IMR-90 (cell line): ENCODE data around the gene GRID1. TPM values are rescaled to one million over a fixed set of nuclear protein-coding genes. Genes with fewer than 3 reads are reported as not detected.

Source experiments
- ATAC-seq: fragments of 200-7000 bp; cut with Tn5 transposase; 2 replicates; pipeline ENCODE4 v1.9.1; 2020; ENCODE audit warnings: low read depth, mild to moderate bottlenecking, moderate library complexity
- BruUV-seq: library from RNA; stranded (reverse); fragments of 400-500 nt; replicated peaks from 2 replicates; lab custom pipeline; 2021; lab: Mats Ljungman, UMichigan
- CTCF ChIA-PET: fragments of 300-600 bp; formaldehyde crosslinking; extraction: SDS; loops from one replicate; lab custom pipeline; 2021; ENCODE audit warnings: antibody characterized with exemption; lab: Yijun Ruan, JAX
- POLR2A ChIA-PET: fragments of 300-600 bp; sonication (Branson Sonifier 250); formaldehyde crosslinking; loops from one replicate; lab custom pipeline; 2022; ENCODE audit warnings: antibody characterized with exemption; ENCODE audit not compliant: unreplicated experiment; lab: Charles Lee
- DNase-seq: peaks from one replicate; pipeline ENCODE4 v3.0.0; 2013
- H2AFZ ChIP-seq: replicated peaks from 2 replicates; pipeline ENCODE3; 2013; ENCODE audit warnings: low read length, mild to moderate bottlenecking; ENCODE audit not compliant: poor library complexity
- H2AK5ac ChIP-seq: 2 replicates; pipeline ENCODE4 v1.6.1; 2013; ENCODE audit warnings: low read depth, low read length, inconsistent platforms
- H2AK9ac ChIP-seq: replicated peaks from 2 replicates; pipeline ENCODE3; 2013; ENCODE audit warnings: mild to moderate bottlenecking, low read depth, low read length, moderate library complexity; ENCODE audit not compliant: poor library complexity
- H2BK120ac ChIP-seq: 2 replicates; pipeline ENCODE4 v1.6.1; 2013; ENCODE audit warnings: low read depth, low read length, inconsistent platforms
- H2BK15ac ChIP-seq: 3 replicates; pipeline ENCODE4 v1.6.1; 2013; ENCODE audit warnings: low read depth, low read length, inconsistent platforms
- H2BK20ac ChIP-seq: 2 replicates; pipeline ENCODE4 v1.6.1; 2013; ENCODE audit warnings: low read depth, mild to moderate bottlenecking, inconsistent platforms, low read length, moderate library complexity
- H2BK5ac ChIP-seq: 2 replicates; pipeline ENCODE4 v1.6.1; 2013; ENCODE audit warnings: mild to moderate bottlenecking, low read depth, low read length, inconsistent platforms; ENCODE audit not compliant: poor library complexity, severe bottlenecking
- H3K14ac ChIP-seq: replicated peaks from 2 replicates; pipeline ENCODE4 v1.6.1; 2013; ENCODE audit warnings: low read depth, low read length, inconsistent platforms
- H3K18ac ChIP-seq: 2 replicates; pipeline ENCODE4 v1.6.1; 2013; ENCODE audit warnings: low read depth, low read length, control low read depth
- H3K23ac ChIP-seq: 2 replicates; pipeline ENCODE4 v1.6.1; 2013; ENCODE audit warnings: low read depth, low read length, inconsistent platforms
- H3K27ac ChIP-seq: 2 replicates; pipeline ENCODE4 v1.5.1; 2013; ENCODE audit warnings: mild to moderate bottlenecking, control low read depth, low read length; ENCODE audit not compliant: insufficient read depth
- H3K27me3 ChIP-seq: 2 replicates; pipeline ENCODE4 v1.6.1; 2013; ENCODE audit warnings: low read length; ENCODE audit not compliant: control insufficient read depth, insufficient read depth
- H3K36me3 ChIP-seq: 2 replicates; pipeline ENCODE4 v1.6.1; 2013; ENCODE audit warnings: low read length, mixed read lengths; ENCODE audit not compliant: control insufficient read depth, insufficient read depth
- H3K4ac ChIP-seq: 2 replicates; pipeline ENCODE4 v1.6.1; 2013; ENCODE audit warnings: low read depth, low read length, inconsistent platforms
- H3K4me1 ChIP-seq: 2 replicates; pipeline ENCODE4 v1.6.1; 2013; ENCODE audit warnings: low read length, mixed read lengths; ENCODE audit not compliant: control insufficient read depth, insufficient read depth
- H3K4me2 ChIP-seq: 2 replicates; pipeline ENCODE4 v1.6.1; 2013; ENCODE audit warnings: low read depth, mild to moderate bottlenecking, control low read depth, low read length, moderate library complexity
- H3K4me3 ChIP-seq: 2 replicates; pipeline ENCODE4 v1.5.1; 2013; ENCODE audit warnings: low read depth, mild to moderate bottlenecking, control low read depth, low read length, moderate library complexity; ENCODE audit not compliant: insufficient read depth
- H3K56ac ChIP-seq: 2 replicates; pipeline ENCODE4 v1.6.1; 2013; ENCODE audit warnings: low read length, inconsistent platforms; ENCODE audit not compliant: insufficient read depth; ENCODE audit errors: extremely low read depth
- H3K79me1 ChIP-seq, 2 experiments: 2 replicates each; pipeline ENCODE4 v1.6.1; 2013; ENCODE audit warnings: low read length in 2 of 2, inconsistent platforms in 1 of 2, low read depth in 1 of 2
- H3K9ac ChIP-seq: 2 replicates; pipeline ENCODE4 v1.6.1; 2013; ENCODE audit warnings: low read depth, low read length, control low read depth
- H3K9me1 ChIP-seq: 2 replicates; pipeline ENCODE4 v1.6.1; 2013; ENCODE audit warnings: low read length, inconsistent platforms; ENCODE audit not compliant: insufficient read depth
- H3K9me3 ChIP-seq: 2 replicates; pipeline ENCODE4 v1.6.1; 2013; ENCODE audit warnings: low read length; ENCODE audit not compliant: control insufficient read depth, insufficient read depth
- H4K20me1 ChIP-seq: 2 replicates; pipeline ENCODE4 v1.6.1; 2013; ENCODE audit warnings: low read length, inconsistent platforms; ENCODE audit not compliant: insufficient read depth
- H4K5ac ChIP-seq: 2 replicates; pipeline ENCODE4 v1.6.1; 2013; ENCODE audit warnings: mild to moderate bottlenecking, low read depth, low read length, control low read depth
- H4K8ac ChIP-seq, 2 experiments: 2 replicates each; pipeline ENCODE4 v1.6.1; 2013; ENCODE audit warnings: low read depth in 2 of 2, low read length in 2 of 2, control low read depth in 1 of 2, inconsistent platforms in 1 of 2
- H4K91ac ChIP-seq: 2 replicates; pipeline ENCODE4 v1.6.1; 2013; ENCODE audit warnings: low read depth, low read length, inconsistent platforms; ENCODE audit not compliant: insufficient read depth
- BHLHE40 ChIP-seq: fragments of 150-350 bp; IDR thresholded peaks from 2 replicates; pipeline ENCODE4 v1.6.1; 2016; ENCODE audit warnings: mild to moderate bottlenecking, low read depth, low read length
- CEBPB ChIP-seq: IDR thresholded peaks from 2 replicates; pipeline ENCODE4 v1.6.1; 2012; ENCODE audit warnings: low read depth, low read length, improper control_type of control experiment
- CHD1 ChIP-seq: IDR thresholded peaks from 2 replicates; pipeline ENCODE4 v1.6.1; 2012; ENCODE audit warnings: low read depth, low read length, improper control_type of control experiment
- FOS ChIP-seq: fragments of 150-350 bp; IDR thresholded peaks from 2 replicates; pipeline ENCODE4 v1.6.1; 2016; ENCODE audit warnings: low read depth, low read length
- MAFK ChIP-seq: IDR thresholded peaks from 2 replicates; pipeline ENCODE4 v1.6.1; 2012; ENCODE audit warnings: low read depth, low read length, improper control_type of control experiment
- MAZ ChIP-seq: IDR thresholded peaks from 2 replicates; pipeline ENCODE4 v1.6.1; 2012; ENCODE audit warnings: low read depth, mild to moderate bottlenecking, low read length, improper control_type of control experiment, moderate library complexity, borderline replicate concordance
- MXI1 ChIP-seq: IDR thresholded peaks from 2 replicates; pipeline ENCODE4 v1.6.1; 2012; ENCODE audit warnings: low read depth, mild to moderate bottlenecking, low read length, moderate library complexity, borderline replicate concordance
- NFE2L2 ChIP-seq: fragments of 150-350 bp; IDR thresholded peaks from 2 replicates; pipeline ENCODE4 v1.6.1; 2016; ENCODE audit warnings: low read depth, mild to moderate bottlenecking, low read length
- POLR2A ChIP-seq: IDR thresholded peaks from 2 replicates; pipeline ENCODE4 v1.6.1; 2012; ENCODE audit warnings: mild to moderate bottlenecking, low read depth, low read length
- RAD21 ChIP-seq: IDR thresholded peaks from 2 replicates; pipeline ENCODE4 v1.6.1; 2012; ENCODE audit warnings: low read length, improper control_type of control experiment
- RCOR1 ChIP-seq: IDR thresholded peaks from 2 replicates; pipeline ENCODE4 v1.6.1; 2012; ENCODE audit warnings: mild to moderate bottlenecking, low read length, improper control_type of control experiment; ENCODE audit not compliant: insufficient replicate concordance
- RFX5 ChIP-seq: IDR thresholded peaks from 2 replicates; pipeline ENCODE4 v1.8.0; 2012; ENCODE audit warnings: low read depth, mild to moderate bottlenecking, low read length, moderate library complexity
- SMC3 ChIP-seq: fragments of 150-350 bp; IDR thresholded peaks from 2 replicates; pipeline ENCODE4 v1.6.1; 2016; ENCODE audit warnings: low read depth, mild to moderate bottlenecking, antibody characterized with exemption, low read length, moderate library complexity
- whole genome bisulfite sequencing, 2 experiments: methylation state at CpG; one replicate each; pipeline versions ENCODE4 v1.1.5 to v1.1.7; 2013; ENCODE audit warnings: missing lambda C conversion rate in 2 of 2; ENCODE audit not compliant: insufficient read length in 1 of 2; ENCODE audit errors: extremely low coverage in 2 of 2; 5-methylcytosine and 5-hydroxymethylcytosine counted together
- dilution Hi-C: fragments of 300-500 bp; cut with HindIII; formaldehyde crosslinking; loops from one replicate; pipeline ENCODE4 v1.14.3; 2018; ENCODE audit warnings: low sequenced_read_pairs; ENCODE audit not compliant: unreplicated experiment
- in situ Hi-C: fragments of 300-500 bp; cut with MboI; formaldehyde crosslinking; loops from 3 replicates; pipeline ENCODE4 v1.14.3; 2019; ENCODE audit warnings: low sequenced_read_pairs, inconsistent platforms, mixed read lengths
- intact Hi-C: fragments of 100-400 bp; cut with micrococcal nuclease; formaldehyde crosslinking; loops from 2 replicates; pipeline ENCODE4 v1.10.0; 2022
- polyA plus RNA-seq, 3 experiments: library from polyadenylated mRNA; depleted of rRNA; stranded (reverse); fragments of >200 nt; gene quantifications; 2 replicates each; pipeline ENCODE4 v1.2.3, GENCODE V29; 2012; ENCODE audit warnings: low replicate concordance in 1 of 3
- total RNA-seq: library from RNA; depleted of rRNA; stranded (reverse); fragments of >200 nt; gene quantifications from 2 replicates; pipeline ENCODE4 v1.2.3, GENCODE V29; 2012
- TF ChIP-seq, protein P1 (sequence below): fragments of 150-350 bp; IDR thresholded peaks from 2 replicates; pipeline ENCODE4 v1.6.1; 2017; ENCODE audit warnings: mild to moderate bottlenecking, antibody characterized with exemption, low read length, low read depth
- TF ChIP-seq, protein P2 (sequence below): conservative IDR thresholded peaks from 2 replicates; pipeline ENCODE4 v1.5.1; 2012; ENCODE audit warnings: mild to moderate bottlenecking, low read depth, low read length, improper control_type of control experiment
- TF ChIP-seq, protein P3 (sequence below): fragments of 150-350 bp; IDR thresholded peaks from 2 replicates; pipeline ENCODE4 v1.6.1; 2016; ENCODE audit warnings: low read depth, mild to moderate bottlenecking, low read length, moderate library complexity, borderline replicate concordance

GRID1 gene
- total and polyA plus RNA-seq, 2 of the 4 experiments (the other 2 are of a cell fraction): not detected

- Histone ChIP-seq H2BK120ac (no peak overlapping the region), H3K14ac (no peak overlapping the region), H2AK9ac (no peak overlapping the region), H3K36me3 (no peaks in the 10 kb centered on the region), H3K18ac (no peak overlapping the region), H3K9ac (no peak overlapping the region), H3K27ac (no peak overlapping the region), H3K9me3 (peaks cover 43% of the 10 kb centered on the region), H3K9me1 (no peaks in the 10 kb centered on the region), H3K56ac (no peak overlapping the region), H3K23ac (no peak overlapping the region), H2AK5ac (no peak overlapping the region), H3K27me3 (no peaks in the 10 kb centered on the region), H3K4me2 (no peak overlapping the region), H4K91ac (no peak overlapping the region), H4K20me1 (no peaks in the 10 kb centered on the region), H3K4me1 (no peaks in the 10 kb centered on the region), H2AFZ (no peak overlapping the region), H2BK5ac (no peak overlapping the region), H3K4me3 (no peak overlapping the region), H4K5ac (no peak overlapping the region), H4K8ac (no peak overlapping the region), H3K4ac (no peak overlapping the region), H2BK20ac (no peak overlapping the region), H2BK15ac (no peak overlapping the region), H3K79me1 (no peaks in the 10 kb centered on the region)
- intact Hi-C loops (no loop called here), in situ Hi-C loops (no loop called here), dilution Hi-C loops (no loop called here)
- no peak for ATAC-seq
- POLR2A ChIA-PET: no interaction called here
- 20% methylated on average over 1 of the region's 7 CpGs; no CpG with 5 or more reads in 1 of the 2 experiments for WGBS, 2 experiments
- TF ChIP-seq POLR2A (no peak), MAZ (no peak), MAFK (no peak), CEBPB (no peak), RCOR1 (no peak), MXI1 (no peak), RAD21 (no peak), NFE2L2 (no peak), CHD1 (no peak), SMC3 (no peak), FOS (no peak), RFX5 (no peak), BHLHE40 (no peak)
- TF ChIP-seq, protein P1, sequence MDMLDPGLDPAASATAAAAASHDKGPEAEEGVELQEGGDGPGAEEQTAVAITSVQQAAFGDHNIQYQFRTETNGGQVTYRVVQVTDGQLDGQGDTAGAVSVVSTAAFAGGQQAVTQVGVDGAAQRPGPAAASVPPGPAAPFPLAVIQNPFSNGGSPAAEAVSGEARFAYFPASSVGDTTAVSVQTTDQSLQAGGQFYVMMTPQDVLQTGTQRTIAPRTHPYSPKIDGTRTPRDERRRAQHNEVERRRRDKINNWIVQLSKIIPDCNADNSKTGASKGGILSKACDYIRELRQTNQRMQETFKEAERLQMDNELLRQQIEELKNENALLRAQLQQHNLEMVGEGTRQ: no peak
- TF ChIP-seq, protein P2, sequence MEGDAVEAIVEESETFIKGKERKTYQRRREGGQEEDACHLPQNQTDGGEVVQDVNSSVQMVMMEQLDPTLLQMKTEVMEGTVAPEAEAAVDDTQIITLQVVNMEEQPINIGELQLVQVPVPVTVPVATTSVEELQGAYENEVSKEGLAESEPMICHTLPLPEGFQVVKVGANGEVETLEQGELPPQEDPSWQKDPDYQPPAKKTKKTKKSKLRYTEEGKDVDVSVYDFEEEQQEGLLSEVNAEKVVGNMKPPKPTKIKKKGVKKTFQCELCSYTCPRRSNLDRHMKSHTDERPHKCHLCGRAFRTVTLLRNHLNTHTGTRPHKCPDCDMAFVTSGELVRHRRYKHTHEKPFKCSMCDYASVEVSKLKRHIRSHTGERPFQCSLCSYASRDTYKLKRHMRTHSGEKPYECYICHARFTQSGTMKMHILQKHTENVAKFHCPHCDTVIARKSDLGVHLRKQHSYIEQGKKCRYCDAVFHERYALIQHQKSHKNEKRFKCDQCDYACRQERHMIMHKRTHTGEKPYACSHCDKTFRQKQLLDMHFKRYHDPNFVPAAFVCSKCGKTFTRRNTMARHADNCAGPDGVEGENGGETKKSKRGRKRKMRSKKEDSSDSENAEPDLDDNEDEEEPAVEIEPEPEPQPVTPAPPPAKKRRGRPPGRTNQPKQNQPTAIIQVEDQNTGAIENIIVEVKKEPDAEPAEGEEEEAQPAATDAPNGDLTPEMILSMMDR: no peak
- TF ChIP-seq, protein P3, sequence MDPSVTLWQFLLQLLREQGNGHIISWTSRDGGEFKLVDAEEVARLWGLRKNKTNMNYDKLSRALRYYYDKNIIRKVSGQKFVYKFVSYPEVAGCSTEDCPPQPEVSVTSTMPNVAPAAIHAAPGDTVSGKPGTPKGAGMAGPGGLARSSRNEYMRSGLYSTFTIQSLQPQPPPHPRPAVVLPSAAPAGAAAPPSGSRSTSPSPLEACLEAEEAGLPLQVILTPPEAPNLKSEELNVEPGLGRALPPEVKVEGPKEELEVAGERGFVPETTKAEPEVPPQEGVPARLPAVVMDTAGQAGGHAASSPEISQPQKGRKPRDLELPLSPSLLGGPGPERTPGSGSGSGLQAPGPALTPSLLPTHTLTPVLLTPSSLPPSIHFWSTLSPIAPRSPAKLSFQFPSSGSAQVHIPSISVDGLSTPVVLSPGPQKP: no peak
- CTCF ChIA-PET: no interaction called here
- no peak for DNase-seq
- no TSS peak for BruUV-seq
Observed at GRCh38 chr10:85789982-85790789, 576.4 kb downstream of the GRID1 start.
